PC-3 (cell line): ENCODE results near the gene KCNA2.

Source experiments
- EZH2 ChIP-seq: fragments of 300-600 bp; sonication (generic); IDR thresholded peaks from one replicate; pipeline ENCODE4 v1.6.1; 2017; ENCODE audit warnings: antibody characterized with exemption, mild to moderate bottlenecking, low read length; ENCODE audit not compliant: unreplicated experiment
- TF ChIP-seq, protein P1 (sequence below): fragments of 300-600 bp; sonication (generic); conservative IDR thresholded peaks from 2 replicates; pipeline ENCODE4 v1.5.1; 2017; ENCODE audit warnings: antibody characterized with exemption, low read depth, mild to moderate bottlenecking, low read length

DNA sequence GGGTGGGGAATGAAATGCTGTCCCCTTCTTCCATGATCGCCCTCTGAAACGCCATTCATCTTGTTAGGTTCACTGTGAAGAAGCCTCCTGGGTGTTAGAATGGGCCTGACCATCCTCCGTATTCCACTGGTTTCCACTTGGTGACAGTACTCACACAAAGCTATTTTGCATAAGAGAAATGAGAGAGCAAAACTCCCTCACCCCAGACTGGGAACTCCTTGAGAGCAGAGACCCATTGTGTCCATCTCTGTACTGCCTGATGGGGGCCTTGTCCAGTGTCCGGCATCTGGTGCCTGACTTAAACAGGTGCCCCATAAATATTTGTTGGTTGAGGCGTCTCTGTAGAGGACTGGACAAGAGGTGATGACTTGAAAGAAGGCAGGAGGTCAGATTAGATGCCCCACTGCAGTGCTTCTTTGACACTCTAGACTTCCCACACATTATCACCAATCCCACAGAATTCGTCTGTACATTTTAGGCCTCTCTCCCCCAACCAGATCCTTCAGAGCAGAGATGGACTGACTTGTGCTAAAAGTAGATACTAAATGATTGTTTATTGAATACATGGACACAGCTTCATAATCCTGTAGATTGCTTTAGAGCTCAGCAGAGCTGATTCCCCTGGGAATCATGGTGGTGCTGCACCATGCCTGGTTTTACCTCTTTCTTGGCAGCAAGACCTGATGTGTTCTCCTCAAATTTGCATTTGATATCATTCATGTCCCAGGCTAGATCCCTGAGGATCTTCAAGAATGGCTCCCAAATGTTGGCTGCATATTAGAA is 22.4 kb upstream of the KCNA2 start:
- no peak for TF ChIP-seq EZH2
- TF ChIP-seq, protein P1, sequence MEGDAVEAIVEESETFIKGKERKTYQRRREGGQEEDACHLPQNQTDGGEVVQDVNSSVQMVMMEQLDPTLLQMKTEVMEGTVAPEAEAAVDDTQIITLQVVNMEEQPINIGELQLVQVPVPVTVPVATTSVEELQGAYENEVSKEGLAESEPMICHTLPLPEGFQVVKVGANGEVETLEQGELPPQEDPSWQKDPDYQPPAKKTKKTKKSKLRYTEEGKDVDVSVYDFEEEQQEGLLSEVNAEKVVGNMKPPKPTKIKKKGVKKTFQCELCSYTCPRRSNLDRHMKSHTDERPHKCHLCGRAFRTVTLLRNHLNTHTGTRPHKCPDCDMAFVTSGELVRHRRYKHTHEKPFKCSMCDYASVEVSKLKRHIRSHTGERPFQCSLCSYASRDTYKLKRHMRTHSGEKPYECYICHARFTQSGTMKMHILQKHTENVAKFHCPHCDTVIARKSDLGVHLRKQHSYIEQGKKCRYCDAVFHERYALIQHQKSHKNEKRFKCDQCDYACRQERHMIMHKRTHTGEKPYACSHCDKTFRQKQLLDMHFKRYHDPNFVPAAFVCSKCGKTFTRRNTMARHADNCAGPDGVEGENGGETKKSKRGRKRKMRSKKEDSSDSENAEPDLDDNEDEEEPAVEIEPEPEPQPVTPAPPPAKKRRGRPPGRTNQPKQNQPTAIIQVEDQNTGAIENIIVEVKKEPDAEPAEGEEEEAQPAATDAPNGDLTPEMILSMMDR: no peak
